Cardiac septum (tissue), 1 donor: ENCODE data around the gene HARBI1. TPM values are rescaled to one million over a fixed set of nuclear protein-coding genes. Genes with fewer than 3 reads are reported as not detected.

Experiments
- DNase-seq: peaks from one replicate; pipeline ENCODE4 v3.0.0-alpha.2; 2020; ENCODE audit warnings: low spot score
- intact Hi-C: fragments of 100-400 bp; cut with DNase I; formaldehyde crosslinking; loops from one replicate; pipeline ENCODE4 v1.14.0; 2022
- long read RNA-seq: library from polyadenylated mRNA; unstranded; transcript quantifications from one replicate; pipeline ENCODE4 v2.0.0, GENCODE V29; 2021
- total RNA-seq: library from RNA; stranded (reverse); fragmentation: NEBNext Ultra II Directional; extraction: Animal tissue kit (Norgen Biotek cat#: 25700); gene quantifications from one replicate; pipeline ENCODE4 v1.2.1, GENCODE V29; 2021
- donor health status: DM: no; HTN: no; CAD: no.

The HARBI1 gene, protein sequence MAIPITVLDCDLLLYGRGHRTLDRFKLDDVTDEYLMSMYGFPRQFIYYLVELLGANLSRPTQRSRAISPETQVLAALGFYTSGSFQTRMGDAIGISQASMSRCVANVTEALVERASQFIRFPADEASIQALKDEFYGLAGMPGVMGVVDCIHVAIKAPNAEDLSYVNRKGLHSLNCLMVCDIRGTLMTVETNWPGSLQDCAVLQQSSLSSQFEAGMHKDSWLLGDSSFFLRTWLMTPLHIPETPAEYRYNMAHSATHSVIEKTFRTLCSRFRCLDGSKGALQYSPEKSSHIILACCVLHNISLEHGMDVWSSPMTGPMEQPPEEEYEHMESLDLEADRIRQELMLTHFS
- 2.9 TPM for total RNA-seq
- long read RNA-seq, transcript HARBI1-201 (3 exons, 1,967 nt), result major isoform, 5 of 5 reads
- long read RNA-seq, partial matches to known transcripts, result 0 of 5 reads
- long read RNA-seq, other reads (novel, unspliced or antisense), result 0 of 5 reads

DNA sequence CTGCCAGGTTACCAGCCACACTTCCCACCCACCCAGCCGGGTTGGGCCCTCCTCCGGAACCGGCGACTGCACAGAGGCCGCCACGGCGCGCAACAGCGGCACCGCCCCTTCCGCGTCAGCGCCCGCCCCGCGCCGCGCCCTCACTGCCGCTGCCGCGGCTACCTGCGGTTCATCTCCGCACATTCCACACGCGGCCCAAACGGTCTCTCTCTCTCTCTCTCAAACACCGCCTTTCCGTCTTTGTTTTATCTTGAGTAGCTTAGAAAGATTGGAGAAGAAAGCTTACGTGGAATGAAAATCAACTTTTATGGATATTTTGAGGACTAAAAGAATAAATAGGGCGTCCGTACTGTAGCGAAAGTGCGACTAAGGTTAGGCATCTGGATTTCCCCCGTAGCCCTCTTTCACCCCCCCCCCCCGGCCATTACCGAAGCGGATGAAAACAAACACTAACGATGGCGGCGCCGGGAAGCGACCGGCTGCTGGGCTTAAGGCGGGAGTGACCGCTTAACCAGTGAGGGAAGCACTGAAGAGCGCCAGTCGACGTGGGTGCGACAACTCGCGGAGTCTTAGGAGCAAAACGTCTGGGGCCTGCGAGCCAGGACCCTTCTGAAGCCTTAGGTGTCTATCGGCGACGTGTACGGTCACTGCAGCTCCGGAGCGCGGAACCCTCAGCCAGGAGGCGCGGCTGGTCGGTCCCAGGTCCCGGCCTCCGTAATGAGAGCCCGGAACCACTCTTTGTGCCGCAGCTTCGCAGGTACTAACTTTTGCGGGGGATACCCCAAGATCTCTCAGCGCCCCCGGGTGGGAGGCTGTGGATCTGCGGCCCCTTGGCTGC is at the start of gene HARBI1, which contains the start of gene ATG13:
HARBI1 (minus strand) TSS at position 94 of the 838 bp plus-strand sequence. CDS start 990 bp downstream, outside the sequence.
ATG13 (plus strand) TSS at position 420 of the 838 bp plus-strand sequence. CDS start 26,739 bp downstream, outside the sequence.
- peak; percentile 95 for DNase-seq
- intact Hi-C loops, result loop anchor here (1.0 to 2.0 kb wide), 3 partner anchors 24 to 229 kb away; partner anchors contain the start of genes ARHGAP1 and ZNF408

DNA sequence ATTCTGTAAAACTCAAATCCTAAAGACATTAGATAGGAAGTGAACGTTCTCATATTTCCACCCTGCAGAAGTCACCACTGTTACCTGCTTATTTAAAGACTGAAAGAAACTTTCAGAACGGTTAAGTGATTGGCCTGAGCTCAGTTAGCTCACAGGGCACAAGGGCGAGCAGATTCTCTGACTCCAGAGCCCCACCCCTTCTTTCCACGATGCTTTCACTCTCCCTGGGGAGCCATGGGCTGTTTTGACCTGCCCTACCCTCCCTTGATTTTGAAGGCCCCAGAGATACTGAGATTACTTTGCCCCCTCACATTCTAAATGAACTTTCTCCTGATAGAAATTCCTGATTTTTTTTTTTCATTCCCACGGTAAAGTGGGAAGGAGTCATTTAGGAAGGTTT is 49.5 kb upstream of the HARBI1 start:
- intact Hi-C loops, result no loop called here
- DNase-seq, result no peak

DNA sequence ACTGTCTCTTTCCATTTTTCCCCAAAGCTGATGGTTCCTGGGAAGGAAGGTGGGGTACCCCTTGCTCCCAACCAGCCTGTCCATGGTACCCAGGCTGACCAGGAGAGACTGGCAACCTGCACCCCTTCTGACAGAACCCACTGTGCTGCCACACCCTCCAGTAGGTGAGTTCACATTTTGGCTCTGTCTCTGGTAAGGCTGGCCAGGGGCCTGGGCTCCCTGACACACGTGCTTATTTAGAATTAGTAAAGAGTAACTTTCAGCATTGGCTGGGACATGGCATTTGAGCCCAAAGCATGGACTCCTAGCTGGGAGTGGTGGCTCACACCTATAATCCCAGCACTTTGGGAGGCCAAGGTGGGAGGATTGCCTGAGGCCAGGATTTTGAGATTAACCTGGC is 48.3 kb upstream of the HARBI1 start:
- DNase-seq, result no peak
- intact Hi-C loops, result no loop called here

DNA sequence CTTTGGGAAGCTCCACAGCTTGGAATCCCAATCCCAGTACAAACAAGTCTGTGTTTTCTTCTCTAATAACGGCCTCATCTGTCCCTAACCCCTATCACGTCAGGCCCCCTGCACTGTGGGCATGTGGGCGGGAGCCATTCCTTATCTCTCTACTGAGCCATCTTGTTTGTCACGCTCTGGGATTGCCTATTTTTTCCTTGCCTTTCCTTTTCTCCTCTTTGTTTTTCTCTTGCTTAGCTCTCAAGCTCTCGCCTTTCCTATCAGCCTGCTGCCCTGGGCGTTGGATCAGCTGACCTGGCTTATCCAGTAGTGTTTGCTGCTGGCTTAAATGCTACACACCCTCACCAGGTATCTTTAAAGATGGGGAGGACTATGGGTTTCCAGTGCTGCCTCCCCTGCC is 47.6 kb upstream of the HARBI1 start:
- DNase-seq, result peak; percentile 43
- intact Hi-C loops, result no loop called here

DNA sequence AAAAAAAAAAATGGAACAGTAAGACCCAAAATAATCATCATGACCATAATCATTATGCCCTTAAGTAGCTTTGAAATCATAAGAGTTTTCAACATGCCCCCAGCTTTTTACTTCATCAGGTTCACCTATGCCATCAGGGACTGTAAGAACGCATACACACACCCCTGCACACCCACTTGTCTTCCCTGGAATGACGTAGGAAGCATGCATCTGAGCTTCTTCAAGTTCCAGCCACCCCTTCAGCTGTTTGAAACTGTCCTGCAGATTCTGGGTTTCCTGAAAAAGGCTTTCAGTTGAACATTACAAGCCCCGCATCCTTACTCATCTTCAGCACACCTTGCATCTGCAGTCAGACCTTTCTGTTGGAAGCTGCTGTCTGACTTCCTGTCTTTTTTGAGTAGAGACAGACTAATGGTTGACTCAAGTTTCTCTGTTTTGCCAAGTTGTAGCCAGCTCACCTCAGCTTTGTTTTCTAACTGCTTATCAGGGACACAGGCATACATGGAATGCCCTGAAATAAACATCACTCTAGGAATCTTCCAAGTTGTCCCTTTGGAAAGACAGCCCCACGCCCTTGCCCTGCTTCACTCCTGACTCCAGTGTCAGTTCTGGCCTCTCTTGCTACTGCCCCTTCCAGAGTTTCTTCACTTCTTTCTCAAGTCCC is 46.4 kb upstream of the HARBI1 start:
- no peak for DNase-seq
- intact Hi-C loops, result no loop called here

DNA sequence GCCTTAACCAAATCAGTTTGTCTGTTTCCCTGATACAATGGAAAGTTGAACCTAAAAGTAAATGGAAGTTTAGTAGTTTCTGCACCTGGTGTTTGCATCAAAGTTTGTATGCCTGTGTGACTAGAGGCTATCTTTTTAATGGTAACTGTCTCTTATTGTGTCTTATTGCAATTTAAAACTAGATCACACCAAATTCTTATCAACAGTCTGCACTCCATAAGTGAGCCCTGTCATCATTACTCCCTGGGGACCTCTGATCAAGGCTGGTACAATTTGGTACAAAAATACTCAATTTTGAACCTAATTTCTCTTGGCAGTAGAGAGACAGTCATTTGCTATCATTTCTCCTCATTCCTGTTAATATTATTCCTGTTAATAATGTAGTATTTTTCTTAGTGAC is 45.3 kb upstream of the HARBI1 start:
- intact Hi-C loops, result no loop called here

DNA sequence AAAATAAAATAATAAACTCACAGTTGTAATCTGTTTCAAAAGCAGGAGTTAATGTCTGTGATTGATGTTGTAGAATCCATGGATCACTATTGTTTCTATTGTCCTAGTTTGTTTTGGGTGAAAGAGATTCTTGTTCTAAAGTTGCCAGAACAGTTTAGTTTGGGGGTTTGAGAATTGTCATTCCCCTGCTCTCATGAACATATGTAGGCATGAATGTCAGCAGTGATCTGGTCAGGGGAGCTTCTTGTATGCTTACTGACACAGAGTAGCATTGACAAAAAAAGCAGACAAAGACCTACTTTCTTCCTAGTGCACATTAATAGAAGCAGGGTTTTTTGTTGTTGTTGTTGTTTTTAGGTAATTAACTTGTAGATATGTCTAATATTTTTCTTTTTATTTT is 44.8 kb upstream of the HARBI1 start:
- DNase-seq, result no peak
- intact Hi-C loops, result no loop called here

More for the DNA sequence above, 45.3 kb upstream of the HARBI1 start:
- no peak for DNase-seq

DNA sequence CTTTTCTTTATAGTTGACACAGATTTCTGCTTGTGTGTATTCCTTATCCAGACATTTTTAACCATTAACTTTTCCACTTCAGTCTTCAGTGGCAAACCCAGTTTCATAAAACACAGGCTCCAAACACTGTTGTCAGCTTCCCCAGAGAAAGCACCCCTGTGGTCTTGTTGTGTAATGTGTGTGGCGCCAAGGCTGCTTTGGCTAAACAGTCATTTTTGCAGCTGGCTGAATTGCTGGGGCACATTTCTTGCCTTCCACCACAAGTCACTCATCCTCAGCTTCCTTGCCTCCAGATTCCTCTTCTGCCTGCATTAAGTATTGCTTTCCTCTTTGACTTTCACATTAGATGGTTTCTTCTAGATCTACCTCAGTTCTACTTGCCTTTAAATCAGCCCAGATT is 42.9 kb upstream of the HARBI1 start:
- no peak for DNase-seq
- intact Hi-C loops, result no loop called here

DNA sequence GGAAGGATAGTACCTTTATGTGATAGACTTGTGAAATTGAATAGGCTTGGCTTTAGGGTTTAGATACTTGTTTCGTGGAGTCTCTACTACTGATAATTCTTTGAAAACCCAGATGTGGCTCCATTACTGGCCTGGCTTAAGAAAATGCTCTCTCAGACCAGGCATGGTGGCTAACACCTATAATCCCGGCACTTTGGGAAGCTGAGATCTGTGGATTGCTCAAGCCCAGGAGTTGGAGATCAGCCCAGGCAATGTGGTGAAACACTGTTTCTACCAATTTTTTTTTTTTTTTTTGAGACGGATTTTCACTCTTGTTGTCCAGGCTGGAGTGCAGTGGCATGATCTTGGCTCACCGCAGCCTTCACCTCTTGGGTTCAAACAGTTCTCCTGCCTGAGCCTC is 41.2 kb upstream of the HARBI1 start:
- intact Hi-C loops, result no loop called here
- DNase-seq, result no peak

DNA sequence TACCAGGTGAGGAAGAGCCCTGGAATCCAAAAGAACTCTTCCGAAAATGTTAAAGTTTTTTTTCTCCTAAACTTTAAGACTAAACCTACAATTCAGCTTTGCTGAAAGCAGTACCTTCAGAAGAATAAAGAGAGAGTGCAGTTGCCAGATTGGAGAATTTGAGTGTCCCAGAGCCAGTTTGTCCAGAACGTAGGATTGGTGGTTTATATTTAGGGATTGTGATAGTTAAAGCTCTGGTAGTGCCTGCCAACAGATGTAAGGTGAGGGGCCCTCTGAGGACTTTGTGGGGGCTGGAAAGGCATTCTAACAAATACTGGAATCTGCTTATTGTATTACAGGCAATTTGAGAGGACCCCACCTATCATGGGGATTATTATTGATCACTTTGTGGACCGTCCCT is 40.2 kb upstream of the HARBI1 start:
- no peak for DNase-seq
- intact Hi-C loops, result no loop called here

DNA sequence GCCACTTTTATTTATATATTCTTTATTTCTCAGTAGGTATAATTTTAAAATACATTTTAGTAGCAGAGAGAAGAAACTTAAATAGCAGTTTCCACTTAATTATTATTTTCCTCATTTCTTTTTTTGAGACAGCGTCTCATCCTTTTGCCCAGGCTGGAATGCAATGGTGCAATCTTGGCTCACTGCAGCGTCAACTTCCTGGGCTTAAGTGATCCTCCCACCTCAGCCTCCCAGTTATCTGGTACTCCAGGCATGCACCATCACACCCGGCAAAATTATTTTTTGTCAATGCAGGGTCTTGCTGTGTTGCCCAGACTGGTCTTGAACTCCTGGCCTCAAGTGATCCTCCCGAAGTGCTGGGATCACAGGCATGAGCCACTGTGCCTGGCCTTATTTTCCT is 38.6 kb upstream of the HARBI1 start:
- intact Hi-C loops, result no loop called here
- DNase-seq, result no peak

DNA sequence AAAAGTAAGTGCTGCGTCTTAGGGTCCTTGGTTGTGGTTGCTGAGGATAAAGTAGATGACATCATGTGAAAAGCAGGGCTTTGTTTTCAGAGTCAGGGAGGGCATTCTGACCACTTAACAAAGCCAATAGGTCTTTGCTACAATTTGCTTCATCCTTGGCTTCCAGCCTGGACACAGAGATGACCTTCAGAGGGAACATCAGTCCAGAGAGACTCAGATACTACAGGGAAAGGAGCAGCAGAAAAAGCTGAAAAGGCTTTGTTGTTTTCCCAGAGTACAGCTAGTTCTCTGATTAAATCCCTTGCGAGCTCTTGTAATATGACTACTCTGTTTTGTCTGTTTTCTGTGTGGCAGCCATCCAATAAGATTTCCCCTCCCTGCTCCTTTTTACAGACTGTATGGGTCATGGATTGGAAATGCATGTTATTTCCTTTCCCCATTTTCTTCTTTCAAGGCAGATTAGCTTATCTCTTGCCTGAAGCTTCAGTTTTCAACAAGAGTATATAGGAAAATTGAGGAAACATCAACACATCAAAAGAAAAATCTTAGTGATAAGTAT is 32.2 kb upstream of the HARBI1 start:
- no peak for DNase-seq
- intact Hi-C loops, result loop anchor here (5.0 kb wide), 1 partner anchor 53 kb away; the partner anchor contains the start of genes ARHGAP1 and ZNF408

DNA sequence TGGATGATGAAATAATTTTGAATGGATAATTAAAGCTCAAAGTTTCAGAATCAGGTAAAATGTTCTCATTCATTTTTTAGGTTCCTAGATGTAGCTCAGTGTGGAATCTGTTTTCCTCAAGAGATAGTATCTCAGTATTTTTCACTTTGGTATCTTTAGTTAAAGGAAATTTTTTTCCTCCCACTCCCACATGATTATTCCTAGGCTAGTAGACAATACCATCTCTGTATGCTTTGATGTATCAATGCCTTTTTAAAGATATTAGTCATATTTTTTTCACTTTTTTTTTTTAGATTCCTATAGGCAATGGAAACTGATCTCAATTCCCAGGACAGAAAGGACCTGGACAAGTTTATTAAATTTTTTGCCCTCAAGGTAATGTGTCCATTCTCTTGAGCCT is 27.0 kb upstream of the HARBI1 start:
- no peak for DNase-seq

DNA sequence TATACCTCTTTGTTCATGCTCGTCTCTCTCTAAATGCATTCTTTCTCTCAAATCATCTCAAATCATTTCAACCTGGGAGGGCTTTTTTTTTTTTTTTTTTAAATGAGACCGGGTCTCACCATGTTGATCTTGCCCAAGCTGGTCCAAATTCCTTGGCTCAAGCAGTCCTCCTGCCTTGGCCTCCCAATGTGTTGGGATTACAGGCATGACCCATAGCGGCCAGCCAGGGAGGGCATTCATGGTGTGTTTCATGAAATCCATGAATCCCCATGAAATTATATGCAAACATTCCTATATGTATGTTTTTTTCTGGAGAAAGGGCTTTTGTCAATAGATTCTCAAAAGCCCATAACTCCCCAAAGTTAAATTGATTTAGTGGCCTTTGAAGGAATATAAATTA is 26.5 kb upstream of the HARBI1 start:
- intact Hi-C loops, result no loop called here

More for the DNA sequence above, 27.0 kb upstream of the HARBI1 start:
- intact Hi-C loops, result no loop called here

DNA sequence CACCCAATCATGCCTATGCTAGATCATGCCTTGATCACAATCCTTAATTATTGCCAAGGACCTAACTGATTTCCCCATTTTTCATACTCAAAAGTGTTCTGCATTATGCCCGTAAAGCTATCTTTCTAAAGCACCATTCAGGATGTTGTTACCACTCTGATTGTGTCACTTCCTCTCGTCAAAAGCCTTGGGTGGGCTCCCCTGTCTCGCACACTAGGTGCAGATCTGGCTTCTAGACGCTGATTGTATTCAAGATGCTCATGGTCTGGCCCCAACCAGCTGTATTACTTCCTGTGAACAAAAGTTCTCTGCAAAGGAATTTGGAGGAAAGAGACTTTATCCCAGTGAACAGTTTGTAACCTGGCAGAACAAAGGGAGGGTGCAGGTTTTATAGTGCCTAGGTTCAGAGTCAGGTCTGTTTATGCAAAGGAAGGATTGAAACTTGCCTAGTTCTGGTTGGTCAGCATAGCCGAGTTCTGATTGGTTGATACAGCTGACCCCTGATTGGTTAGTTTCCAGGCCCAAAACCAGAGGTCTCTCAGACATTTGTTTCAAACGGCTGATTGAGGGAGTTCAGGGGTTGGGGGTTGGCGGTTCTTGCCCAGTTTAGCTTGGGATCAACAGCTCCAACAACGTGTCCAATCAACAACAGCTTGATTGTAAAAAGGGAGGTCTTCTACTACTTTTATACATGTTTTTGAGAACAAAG is 25.8 kb upstream of the HARBI1 start:
- no peak for DNase-seq
- intact Hi-C loops, result no loop called here

More for the DNA sequence above, 26.5 kb upstream of the HARBI1 start:
- DNase-seq, result no peak

DNA sequence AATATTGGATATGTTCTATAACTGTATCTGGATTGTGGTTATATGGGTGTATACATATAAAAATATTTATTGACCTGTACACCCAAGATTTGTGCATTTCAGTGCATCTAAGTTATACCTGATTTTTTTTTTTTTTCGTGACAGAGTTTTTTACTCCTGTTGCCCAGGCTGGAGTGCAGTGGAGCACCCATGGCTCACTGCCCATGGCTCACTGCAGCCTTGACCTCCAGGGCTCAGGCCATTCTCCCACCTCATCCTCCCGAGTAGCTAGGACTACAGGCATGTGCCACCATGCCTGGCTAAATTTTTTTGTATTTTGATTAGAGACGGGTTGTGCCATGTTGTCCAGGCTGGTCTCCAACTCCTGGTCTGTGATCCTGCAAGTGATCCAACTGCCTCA is 24.6 kb upstream of the HARBI1 start:
- no peak for DNase-seq
- intact Hi-C loops, result no loop called here

DNA sequence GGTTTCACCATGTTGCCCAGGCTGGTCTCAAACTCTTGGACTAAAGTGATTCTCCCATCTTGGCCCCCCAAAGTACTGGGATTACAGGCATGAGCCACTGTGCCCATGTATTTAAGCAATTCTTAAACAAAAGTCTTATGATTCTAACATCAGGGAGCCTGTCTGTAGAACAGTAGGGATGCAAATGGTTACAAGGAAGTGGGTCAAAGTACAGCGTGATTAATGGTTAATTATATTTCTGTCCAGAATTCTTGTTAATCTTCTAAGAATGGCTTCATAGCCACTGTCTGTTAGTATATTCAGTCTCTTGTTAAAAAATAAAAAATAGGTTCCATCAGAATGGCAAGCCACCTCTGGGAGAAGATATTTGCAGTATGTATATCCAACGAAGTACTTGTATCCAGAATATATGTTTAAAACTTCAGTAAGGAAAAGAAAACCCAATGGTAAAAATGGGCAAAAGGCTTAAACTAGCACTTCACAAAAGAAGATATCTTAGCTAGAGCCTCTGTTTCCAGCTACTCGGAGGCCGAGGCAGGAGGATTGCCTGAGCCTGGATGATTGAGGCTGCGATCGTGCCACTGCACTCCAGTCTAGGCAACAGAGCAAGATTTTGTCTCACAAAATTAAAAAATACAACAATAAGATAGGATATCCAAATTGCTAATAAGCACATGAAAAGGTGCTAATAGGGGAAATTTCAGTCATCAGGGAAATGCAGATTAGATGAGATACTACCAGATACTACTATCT is 23.2 kb upstream of the HARBI1 start:
- intact Hi-C loops, result no loop called here
- DNase-seq, result no peak

DNA sequence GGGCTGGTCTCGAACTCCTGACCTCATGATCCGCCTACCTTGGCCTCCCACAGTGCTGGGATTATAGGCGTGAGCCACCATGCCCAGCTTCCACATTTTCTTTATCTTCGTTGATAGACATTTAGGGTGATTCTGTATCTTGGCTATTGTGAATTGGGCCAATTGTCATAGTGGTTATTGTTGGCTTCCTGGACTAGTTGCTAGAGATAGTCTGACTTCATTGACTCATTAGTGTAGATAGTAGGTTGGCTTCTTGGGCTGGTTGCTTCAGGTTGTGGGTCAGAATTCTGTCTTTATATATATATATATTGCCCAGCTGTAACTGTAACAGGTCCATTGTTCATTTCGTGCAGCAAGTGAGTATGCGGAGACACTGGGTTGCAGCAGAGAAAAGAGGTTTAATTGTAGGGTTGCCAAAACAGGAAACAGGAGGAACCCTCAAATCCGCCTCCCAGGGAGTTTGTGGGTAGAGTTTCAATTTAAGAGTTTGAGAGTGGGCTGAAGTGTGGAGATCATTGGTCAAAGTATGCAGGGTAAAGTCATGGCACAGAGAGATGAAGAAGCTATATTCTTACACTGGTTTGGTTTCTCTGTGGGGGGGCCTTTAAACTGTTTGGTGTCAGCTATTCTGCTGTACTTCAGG is 22.3 kb upstream of the HARBI1 start:
- intact Hi-C loops, result no loop called here

More for the DNA sequence above, 22.3 kb upstream of the HARBI1 start:
- no peak for DNase-seq
